ENCODE measurements around the gene CCDC181. TPM values are rescaled to one million over a fixed set of nuclear protein-coding genes. Genes with fewer than 3 reads are reported as not detected.

Gene CCDC181
- total and polyA plus RNA-seq, 2 experiments from 2014 or later: not detected

DNA sequence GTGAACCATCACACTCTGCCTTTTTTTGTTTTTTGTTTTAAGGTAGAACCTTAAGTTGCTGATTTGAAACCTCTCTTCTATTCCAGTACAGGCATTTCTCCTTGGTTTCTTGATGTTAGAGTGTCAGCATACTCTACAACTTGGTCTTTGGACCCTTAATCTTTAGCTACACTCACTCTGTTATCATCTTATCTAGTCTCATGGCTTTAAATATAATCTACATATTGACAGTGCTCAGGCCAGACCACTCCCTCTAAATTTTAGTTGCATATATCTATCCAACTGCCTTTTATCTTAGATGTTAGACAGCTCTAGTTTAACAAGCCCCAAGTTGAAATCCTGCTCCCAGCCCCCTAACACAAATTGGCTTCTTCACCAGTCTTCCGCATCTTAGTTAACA lies 81.8 kb downstream of the CCDC181 start:
- no peaks in the 10 kb centered on the region for H4K20me1 ChIP-seq (ENCODE audit: insufficient read depth)
- no peaks in the 10 kb centered on the region for H3K79me2 ChIP-seq (ENCODE audit: insufficient read depth)
- H3K4me3 ChIP-seq: no peak overlapping the region
- DNase-seq: no peak
- H3K9me3 ChIP-seq (ENCODE audit: low read depth): no peaks in the 10 kb centered on the region
- H2AFZ ChIP-seq: no peak overlapping the region
- no peak for TF ChIP-seq EZH2 (IDR thresholded peaks at IDR 0.05; ENCODE audit: insufficient read depth, poor library complexity, severe bottlenecking)
- TF ChIP-seq EZH2phosphoT487 (IDR thresholded peaks at IDR 0.05; ENCODE audit: insufficient read depth, low read depth): no peak
- no peak overlapping the region for H3K9ac ChIP-seq
- H3K4me2 ChIP-seq (ENCODE audit: unreplicated experiment): no peak overlapping the region
- no peak overlapping the region for H3K27ac ChIP-seq
- H3K9me2 ChIP-seq (ENCODE audit: insufficient read depth): no peaks in the 10 kb centered on the region
- 100% methylated on average over 1 of the region's 1 CpG for WGBS, 2 experiments (ENCODE audit: low coverage in 1 of 2, low lambda C conversion rate in 2 of 2, missing lambda C conversion rate in 2 of 2)
- H3K4me1 ChIP-seq (ENCODE audit: insufficient read depth): no peaks in the 10 kb centered on the region
- H3K36me3 ChIP-seq (ENCODE audit: low read depth): no peaks in the 10 kb centered on the region
- H3F3A ChIP-seq (ENCODE audit: insufficient read depth): no peaks in the 10 kb centered on the region
- no peaks in the 10 kb centered on the region for H3K27me3 ChIP-seq (replicated peaks; ENCODE audit: insufficient read depth)
- in situ Hi-C loops (cut with MboI): loop anchor here (10.0 to 25.0 kb wide), 2 partner anchors 741 to 1008 kb away; no protein-coding TSS in a partner anchor

Small RNA genes within 50 kb of the gene (small RNA-seq; reads per million reads assigned to genes)
- gene AL021068.2 (ENCODE audit: low read depth, low replicate concordance): not detected

Other genes with a start within 250 kb of the CCDC181 start
- 22.3 and 28.2 TPM in 2 replicates for gene NME7, start 59.7 kb downstream of the CCDC181 start, total RNA-seq (2014; rRNA removed; shearing (Covaris generic))
- gene NME7, start 59.7 kb downstream of the CCDC181 start, polyA plus RNA-seq (2016; fragmentation: Nextera tagmentation; extraction: Ambion mirVana): 35.3 and 38.4 TPM in 2 replicates
- 33.0 and 34.6 TPM in 2 replicates for gene BLZF1, start 59.3 kb downstream of the CCDC181 start, total RNA-seq (2014; rRNA removed; shearing (Covaris generic))
- 38.9 and 39.3 TPM in 2 replicates for gene BLZF1, start 59.3 kb downstream of the CCDC181 start, polyA plus RNA-seq (2016; fragmentation: Nextera tagmentation; extraction: Ambion mirVana)
- gene SLC19A2, start 58.5 kb upstream of the CCDC181 start, total RNA-seq (2014; rRNA removed; shearing (Covaris generic)): 7.1 and 7.6 TPM in 2 replicates
- gene SLC19A2, start 58.5 kb upstream of the CCDC181 start, polyA plus RNA-seq (2016; fragmentation: Nextera tagmentation; extraction: Ambion mirVana): 2.1 and 2.6 TPM in 2 replicates
- gene F5, start 159.0 kb upstream of the CCDC181 start, total RNA-seq (2014; rRNA removed; shearing (Covaris generic)): not detected in 2 replicates
- not detected in 2 replicates for gene F5, start 159.0 kb upstream of the CCDC181 start, polyA plus RNA-seq (2016; fragmentation: Nextera tagmentation; extraction: Ambion mirVana)
- not detected in 2 replicates for gene SELP, start 202.7 kb upstream of the CCDC181 start, total RNA-seq (2014; rRNA removed; shearing (Covaris generic))
- gene SELP, start 202.7 kb upstream of the CCDC181 start, polyA plus RNA-seq (2016; fragmentation: Nextera tagmentation; extraction: Ambion mirVana): not detected in 2 replicates